ENCODE results near the gene MACROD2. TPM values are rescaled to one million over a fixed set of nuclear protein-coding genes. Genes with fewer than 3 reads are reported as not detected.

The MACROD2 gene
- total RNA-seq, 1 experiment from 2014 or later = 1.6 TPM

GRCh38 chr20:15802020-15802419 lies 1806.7 kb downstream of the MACROD2 start:
- no peak overlapping the region for H3K4me3 Mint-ChIP-seq
- no peak overlapping the region for H3T11ph ChIP-seq (ENCODE audit: low read length)
- H4K5ac ChIP-seq (ENCODE audit: insufficient read length, low read depth, low read length) = no peak overlapping the region
- H2BK5ac ChIP-seq (ENCODE audit: insufficient read length, low read length) = no peak overlapping the region
- H3K56ac ChIP-seq (ENCODE audit: insufficient read length, low read depth, low read length) = no peak overlapping the region
- H2AK5ac ChIP-seq (ENCODE audit: insufficient read length, low read length) = no peak overlapping the region
- H4K20me1 ChIP-seq (ENCODE audit: control insufficient read depth, insufficient read depth, insufficient read length) = no peaks in the 10 kb centered on the region
- H3K14ac ChIP-seq (ENCODE audit: insufficient read depth, low read length) = no peak overlapping the region
- no peak for DNase-seq
- no peak overlapping the region for H3K18ac ChIP-seq (ENCODE audit: insufficient read length, low read depth, low read length)
- H3K23me2 ChIP-seq (ENCODE audit: insufficient read length, low read depth, low read length, poor library complexity, severe bottlenecking) = no peaks in the 10 kb centered on the region
- H3K9me3 ChIP-seq (ENCODE audit: control insufficient read depth, low read depth, low read length) = no peaks in the 10 kb centered on the region
- H3K4me1 ChIP-seq (ENCODE audit: insufficient read depth, low read length) = no peaks in the 10 kb centered on the region
- peaks cover 11 to 12% of the 10 kb centered on the region in 2 experiments for H3K9me3 Mint-ChIP-seq
- no peaks in the 10 kb centered on the region for H3K27me3 Mint-ChIP-seq (ENCODE audit: low read depth)
- no peak overlapping the region for H3K4ac ChIP-seq (ENCODE audit: low read depth, low read length)
- H2BK20ac ChIP-seq (ENCODE audit: low read depth, low read length, poor library complexity, severe bottlenecking) = no peak overlapping the region
- H3K27me3 ChIP-seq (ENCODE audit: insufficient read depth, low read length) = no peaks in the 10 kb centered on the region
- no peak overlapping the region for H4K8ac ChIP-seq (replicated peaks; ENCODE audit: insufficient read length, low read depth, low read length)
- H3K36me3 Mint-ChIP-seq (ENCODE audit: insufficient read depth in 1 of 3, low read depth in 3 of 3) = peaks cover 0 to 24% (median 3%) of the 10 kb centered on the region in 3 experiments; a peak in 4 of 7 replicates
- H3K27ac Mint-ChIP-seq = no peak overlapping the region
- no peak overlapping the region for H4K91ac ChIP-seq (ENCODE audit: insufficient read length, low read depth, low read length)
- no peak overlapping the region for H3K23ac ChIP-seq (ENCODE audit: insufficient read length, low read depth, low read length)
- no CpG with 5 or more reads among the region's 1 CpG for WGBS (ENCODE audit: extremely low coverage, insufficient read length, low lambda C conversion rate)
- H2BK12ac ChIP-seq (ENCODE audit: insufficient read length, low read depth, low read length) = no peak overlapping the region
- H2AFZ ChIP-seq (ENCODE audit: low read length) = no peak overlapping the region
- H3K9ac ChIP-seq (ENCODE audit: extremely low read depth, insufficient read length, low read length) = no peak overlapping the region
- H2BK120ac ChIP-seq (ENCODE audit: low read depth, low read length, poor library complexity, severe bottlenecking) = no peak overlapping the region
- H3K4me1 Mint-ChIP-seq = peaks cover 7 to 14% of the 10 kb centered on the region in 2 experiments
- no peak overlapping the region for H2BK15ac ChIP-seq (ENCODE audit: low read depth, low read length)
- H3K79me2 ChIP-seq (ENCODE audit: insufficient read depth, low read length) = no peaks in the 10 kb centered on the region
- no peaks in the 10 kb centered on the region for H3K79me1 ChIP-seq (ENCODE audit: insufficient read depth, low read depth, low read length, poor library complexity, severe bottlenecking)
- H3K27ac ChIP-seq (ENCODE audit: insufficient read length, low read depth, low read length) = no peak overlapping the region
- no peak for TF ChIP-seq CTCF (conservative IDR thresholded peaks at IDR 0.05)
- no peak overlapping the region for H3K4me2 ChIP-seq (ENCODE audit: insufficient read depth, insufficient read length, low read length)

Data from H9 (cell line).